ENCODE data around the gene CA5A. TPM values are rescaled to one million over a fixed set of nuclear protein-coding genes. Genes with fewer than 3 reads are reported as not detected.
"Not testable (repeated sequence)": the region's sequence is repeated elsewhere in the genome, so short reads cannot be mapped to it uniquely, and the experiment has no call there.

The CA5A gene
- total and polyA plus RNA-seq, 12 donors, result 0.15 to 0.65 (median 0.29) TPM; not detected in 7

DNA sequence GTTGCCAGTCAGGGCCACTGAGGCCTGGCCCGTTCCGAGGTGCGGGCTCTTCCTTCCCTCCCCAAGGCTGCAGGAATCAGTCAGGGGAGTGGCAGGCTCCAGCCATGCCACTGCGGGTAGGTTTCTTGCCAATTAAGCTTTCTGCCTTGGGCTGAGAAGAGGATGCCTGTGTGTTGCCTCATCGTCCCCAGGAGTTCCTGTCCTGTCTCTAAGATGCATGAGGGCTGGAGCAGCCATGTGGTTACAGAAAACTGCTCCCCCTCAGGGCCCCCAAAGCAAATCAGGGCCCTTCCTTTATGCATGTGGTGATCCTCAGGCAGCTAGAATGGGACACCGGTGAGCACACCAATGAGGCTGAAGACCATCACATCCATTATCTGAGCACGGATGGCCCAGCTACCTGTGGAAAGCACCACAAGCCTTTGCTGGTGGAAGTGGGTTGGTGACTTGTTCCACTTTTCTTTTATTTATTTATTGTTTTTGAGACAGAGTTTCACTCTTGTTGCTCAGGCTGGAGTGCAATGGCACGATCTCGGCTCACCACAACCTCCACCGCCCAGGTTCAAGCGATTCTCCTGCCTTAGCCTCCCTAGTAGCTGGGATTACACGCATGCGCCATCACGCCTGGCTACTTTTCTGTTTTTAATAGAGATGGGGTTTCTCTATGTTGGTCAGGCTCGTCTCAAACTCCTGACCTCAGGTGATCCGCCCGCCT lies 40.0 kb downstream of the CA5A start:
- intact Hi-C loops (cut with DNase I); DNase-seq; H3K36me3 ChIP-seq; H3K9me3 ChIP-seq; H3K4me3 ChIP-seq; ATAC-seq; H3K27me3 ChIP-seq: not testable (repeated sequence)
- H3K27ac ChIP-seq, result peak overlapping the region in 1 of 10 donors; percentile 42
- H3K4me1 ChIP-seq, result peaks cover 0 to 34% (median 0%) of the 10 kb centered on the region in 9 donors
- WGBS, 2 donors, result 82 to 87% methylated on average over 17 of the region's 17 CpGs

DNA sequence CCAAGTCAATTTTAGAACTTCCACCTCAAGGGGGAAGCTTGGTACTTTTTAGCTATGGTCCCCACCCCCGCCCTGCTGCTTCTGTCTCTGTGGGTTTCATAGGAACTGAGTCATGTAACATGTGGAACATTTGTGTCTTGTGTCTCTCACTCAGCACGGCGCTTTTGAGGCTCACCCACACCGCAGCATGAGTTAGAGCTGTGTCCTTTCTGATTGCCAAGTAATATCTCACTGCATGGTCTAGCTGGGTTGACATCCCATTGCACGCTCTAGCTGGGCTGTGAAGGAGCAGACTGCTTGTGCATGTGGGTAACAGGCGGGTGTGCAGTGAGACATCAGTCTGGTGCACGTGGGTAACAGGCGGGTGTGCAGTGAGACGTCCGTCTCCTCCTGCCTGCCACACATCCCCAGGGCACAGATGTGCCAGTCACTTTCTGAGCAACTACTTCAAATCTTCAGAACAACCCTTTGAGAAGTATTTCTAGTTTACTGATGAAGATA lies 40.6 kb downstream of the CA5A start:
- intact Hi-C loops (cut with DNase I), result no loop called here
- TF ChIP-seq, protein P1, sequence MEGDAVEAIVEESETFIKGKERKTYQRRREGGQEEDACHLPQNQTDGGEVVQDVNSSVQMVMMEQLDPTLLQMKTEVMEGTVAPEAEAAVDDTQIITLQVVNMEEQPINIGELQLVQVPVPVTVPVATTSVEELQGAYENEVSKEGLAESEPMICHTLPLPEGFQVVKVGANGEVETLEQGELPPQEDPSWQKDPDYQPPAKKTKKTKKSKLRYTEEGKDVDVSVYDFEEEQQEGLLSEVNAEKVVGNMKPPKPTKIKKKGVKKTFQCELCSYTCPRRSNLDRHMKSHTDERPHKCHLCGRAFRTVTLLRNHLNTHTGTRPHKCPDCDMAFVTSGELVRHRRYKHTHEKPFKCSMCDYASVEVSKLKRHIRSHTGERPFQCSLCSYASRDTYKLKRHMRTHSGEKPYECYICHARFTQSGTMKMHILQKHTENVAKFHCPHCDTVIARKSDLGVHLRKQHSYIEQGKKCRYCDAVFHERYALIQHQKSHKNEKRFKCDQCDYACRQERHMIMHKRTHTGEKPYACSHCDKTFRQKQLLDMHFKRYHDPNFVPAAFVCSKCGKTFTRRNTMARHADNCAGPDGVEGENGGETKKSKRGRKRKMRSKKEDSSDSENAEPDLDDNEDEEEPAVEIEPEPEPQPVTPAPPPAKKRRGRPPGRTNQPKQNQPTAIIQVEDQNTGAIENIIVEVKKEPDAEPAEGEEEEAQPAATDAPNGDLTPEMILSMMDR (IDR thresholded peaks at IDR 0.05), result no peak
- H3K36me3 ChIP-seq, result no peaks in the 10 kb centered on the region
- no peak for DNase-seq
- H3K9me3 ChIP-seq, result no peaks in the 10 kb centered on the region
- H3K4me3 ChIP-seq, result no peak overlapping the region
- WGBS, 2 donors, result 73 to 74% methylated on average over 10 of the region's 10 CpGs
- H3K27me3 ChIP-seq, result peaks cover 0 to 4% (median 0%) of the 10 kb centered on the region in 7 donors
- peaks cover 0 to 34% (median 0%) of the 10 kb centered on the region in 9 donors for H3K4me1 ChIP-seq
- peak overlapping the region in 1 of 10 donors; percentile 42 for H3K27ac ChIP-seq
- ATAC-seq, result peak in 2 of 8 donors; percentile 19 to 46

DNA sequence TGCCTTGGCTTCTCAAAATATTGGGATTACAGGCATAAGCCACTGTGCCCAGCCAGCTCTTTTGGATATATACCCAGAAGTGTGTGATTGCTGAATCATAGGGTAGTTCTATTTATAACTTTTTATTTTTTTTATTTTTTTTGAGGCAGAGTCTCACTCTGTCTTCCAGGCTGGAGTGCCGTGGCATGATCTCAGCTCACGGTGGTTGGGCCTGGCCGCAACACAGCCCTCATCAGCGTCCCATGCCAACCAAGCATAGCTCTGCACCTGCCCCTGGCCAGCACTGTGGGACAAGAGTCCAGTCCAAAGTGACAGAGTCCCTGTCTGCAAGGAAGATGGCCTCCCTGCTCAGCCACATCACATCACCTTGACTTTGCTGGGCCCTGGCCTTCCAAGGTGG lies 42.3 kb downstream of the CA5A start:
- H3K4me3 ChIP-seq; H3K9me3 ChIP-seq; intact Hi-C loops (cut with DNase I); H3K27me3 ChIP-seq; DNase-seq; H3K36me3 ChIP-seq: not testable (repeated sequence)
- peaks cover 0 to 34% (median 0%) of the 10 kb centered on the region in 9 donors for H3K4me1 ChIP-seq
- 37 to 63% methylated on average over 4 of the region's 4 CpGs for WGBS, 2 donors
- H3K27ac ChIP-seq, result peak overlapping the region in 6 of 10 donors; percentile 9 to 65 (median 40)
- peak; percentile 57 to 96 (median 82) for ATAC-seq

DNA sequence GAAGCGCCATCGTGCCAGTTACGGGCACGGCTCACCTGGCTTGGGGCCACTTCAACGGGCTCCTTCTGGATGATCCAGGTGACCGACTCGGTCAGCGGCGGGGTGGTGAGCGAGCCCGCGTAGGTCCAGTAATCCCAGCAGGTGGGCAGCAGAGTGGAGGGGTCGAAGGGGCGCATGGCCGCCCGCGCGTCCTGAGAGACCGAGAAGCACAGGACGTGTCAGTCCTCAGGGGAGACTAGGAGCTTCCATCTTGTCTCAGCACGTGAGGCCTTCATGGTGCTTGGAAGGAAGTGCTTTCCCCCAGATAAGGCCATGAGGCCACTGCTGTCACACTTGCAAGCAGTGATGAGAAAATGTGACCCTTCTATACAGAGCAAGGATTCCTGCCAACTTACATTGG lies 44.6 kb downstream of the CA5A start:
- intact Hi-C loops (cut with DNase I), result no loop called here
- ATAC-seq (no peak), DNase-seq (no peak)
- TF ChIP-seq, protein P1 (IDR thresholded peaks at IDR 0.05), result no peak
- Histone ChIP-seq H3K36me3 (no peaks in the 10 kb centered on the region), H3K27me3 (no peaks in the 10 kb centered on the region), H3K4me3 (no peak overlapping the region), H3K4me1 (peaks cover 0 to 35% (median 0%) of the 10 kb centered on the region in 9 donors), H3K27ac (no peak overlapping the region), H3K9me3 (peaks cover 0 to 10% (median 0%) of the 10 kb centered on the region in 11 donors)
- 89 to 90% methylated on average over 21 of the region's 21 CpGs for WGBS, 2 donors

DNA sequence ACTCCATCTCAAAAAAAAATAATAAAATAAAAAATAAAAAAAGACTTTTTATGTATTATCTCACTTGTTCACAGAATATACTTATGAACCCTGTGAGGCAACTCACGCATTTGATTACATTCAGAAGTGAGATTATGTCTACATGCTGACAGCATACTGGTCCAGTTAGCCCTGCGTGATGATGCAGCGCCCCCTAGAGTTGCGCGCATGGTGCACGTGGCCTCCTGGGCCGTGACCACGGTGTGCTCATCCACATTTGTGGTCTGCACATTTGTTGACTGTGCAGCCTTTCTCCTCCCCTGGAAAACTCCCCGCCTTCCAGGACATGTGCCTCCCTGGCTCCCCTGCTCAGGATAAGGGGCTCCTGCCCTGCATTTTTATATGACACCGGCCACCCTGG lies 46.6 kb downstream of the CA5A start:
- Histone ChIP-seq H3K9me3 (peaks cover 0 to 10% (median 0%) of the 10 kb centered on the region in 11 donors), H3K4me1 (peaks cover 0 to 22% (median 0%) of the 10 kb centered on the region in 9 donors)
- H3K36me3 ChIP-seq; DNase-seq; intact Hi-C loops (cut with DNase I); H3K4me3 ChIP-seq; H3K27me3 ChIP-seq; H3K27ac ChIP-seq; ATAC-seq: not testable (repeated sequence)
- TF ChIP-seq, protein P1 (IDR thresholded peaks at IDR 0.05), result peak in 1 of 9 donors; percentile 12
- WGBS, 2 donors, result 91% methylated on average over 10 of the region's 10 CpGs

DNA sequence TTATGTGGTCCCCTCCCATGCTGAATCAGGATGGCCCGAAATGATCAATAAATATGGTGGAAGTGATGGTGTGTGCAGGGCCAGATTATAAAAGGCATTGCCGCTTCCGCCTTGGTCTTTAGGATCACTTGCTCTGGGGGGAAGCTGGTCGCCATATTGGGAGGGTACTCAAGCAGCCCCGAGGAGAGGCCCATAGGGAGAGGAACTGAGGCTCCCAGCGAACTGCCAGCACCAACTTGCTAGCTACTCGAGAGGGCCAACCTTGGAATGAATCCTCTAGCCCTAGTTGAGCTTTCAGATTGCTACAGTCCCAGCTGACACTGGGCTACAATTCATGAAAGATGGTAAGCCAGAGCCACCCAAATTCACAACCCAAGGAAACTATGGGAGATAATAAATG lies 48.0 kb downstream of the CA5A start:
- intact Hi-C loops (cut with DNase I); H3K4me3 ChIP-seq; DNase-seq; H3K36me3 ChIP-seq; H3K4me1 ChIP-seq; H3K27ac ChIP-seq; H3K27me3 ChIP-seq; ATAC-seq: not testable (repeated sequence)
- H3K9me3 ChIP-seq, result peaks cover 0 to 10% (median 0%) of the 10 kb centered on the region in 11 donors
- WGBS, 2 donors, result 90 to 91% methylated on average over 7 of the region's 7 CpGs

DNA sequence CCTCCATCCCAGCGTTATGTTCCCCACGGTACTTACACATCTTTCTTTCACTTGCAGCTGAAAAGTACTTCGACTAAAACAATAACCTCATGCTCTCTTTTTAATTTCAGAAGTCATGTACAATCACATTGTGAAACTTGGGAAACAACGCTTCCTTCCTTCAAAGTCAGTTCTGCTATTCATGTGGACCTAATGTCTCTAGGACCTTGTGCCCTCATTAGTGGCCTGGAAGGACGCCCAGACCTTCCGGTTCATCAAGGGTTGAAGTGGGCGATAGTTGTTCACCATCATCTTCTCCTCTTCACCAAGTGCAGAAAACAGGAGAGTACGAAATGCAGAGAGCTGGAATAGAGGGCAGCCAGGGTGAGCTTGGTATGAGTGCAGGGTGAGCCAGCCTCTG lies 48.4 kb downstream of the CA5A start:
- intact Hi-C loops (cut with DNase I); H3K36me3 ChIP-seq; ATAC-seq; H3K27me3 ChIP-seq; H3K27ac ChIP-seq; H3K4me3 ChIP-seq; H3K4me1 ChIP-seq; DNase-seq: not testable (repeated sequence)
- peaks cover 0 to 10% (median 0%) of the 10 kb centered on the region in 11 donors for H3K9me3 ChIP-seq
- WGBS, 2 donors, result 63 to 70% methylated on average over 8 of the region's 8 CpGs

DNA sequence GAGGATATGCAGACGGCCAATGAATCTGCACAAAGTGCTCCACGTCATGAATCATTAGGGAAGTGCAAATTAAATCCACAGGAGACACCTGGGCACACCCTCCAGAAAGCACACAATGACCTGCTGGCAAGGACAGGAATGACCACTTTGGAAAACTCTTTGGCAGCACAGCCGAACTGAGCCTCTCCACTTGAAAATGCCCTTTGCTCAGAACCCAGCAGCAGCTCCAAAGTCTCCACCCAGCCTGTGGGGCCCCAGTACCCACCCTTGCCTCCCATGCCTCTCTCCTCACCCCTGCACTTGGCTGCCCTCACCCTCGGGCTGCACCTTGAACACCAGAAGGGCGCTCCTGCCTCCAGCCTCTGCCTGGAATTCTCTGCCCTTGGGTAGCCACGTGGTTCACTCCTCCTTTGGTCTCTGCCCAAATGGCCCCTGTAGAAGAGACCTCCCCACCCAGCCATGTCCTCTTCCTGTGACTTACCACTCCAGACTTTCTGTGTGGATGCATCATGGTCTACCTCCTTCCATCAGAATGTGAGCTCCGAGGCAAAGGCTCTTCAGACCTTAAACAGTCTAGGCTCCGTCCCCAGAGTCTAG lies 50.9 kb downstream of the CA5A start:
- Histone ChIP-seq H3K27ac (peak overlapping the region in 3 of 10 donors; percentile 4 to 52 (median 41)), H3K9me3 (peaks cover 0 to 10% (median 0%) of the 10 kb centered on the region in 11 donors), H3K27me3 (peaks cover 0 to 18% (median 0%) of the 10 kb centered on the region in 7 donors), H3K4me1 (peaks cover 0 to 19% (median 0%) of the 10 kb centered on the region in 9 donors)
- WGBS, 2 donors, result 52 to 56% methylated on average over 8 of the region's 8 CpGs
- H3K4me3 ChIP-seq; H3K36me3 ChIP-seq; intact Hi-C loops (cut with DNase I): not testable (repeated sequence)
- ATAC-seq, result peak; percentile 38 to 94 (median 88)
- peak in 1 of 2 donors; percentile 40 for DNase-seq
